ENCODE results near the gene CYFIP1.

CYFIP1 gene

GRCh38 chr15:22954798-22955543 lies 25.2 kb downstream of the CYFIP1 start:
- no peak overlapping the region for H3K4me2 ChIP-seq

GRCh38 chr15:22954326-22954725 lies 25.8 kb downstream of the CYFIP1 start:
- Histone ChIP-seq H3K27ac (no peak overlapping the region), H4K20me1 (ENCODE audit: insufficient read depth) (no peaks in the 10 kb centered on the region), H3K36me3 (ENCODE audit: insufficient read depth) (no peaks in the 10 kb centered on the region), H3K9ac (no peak overlapping the region), H2AFZ (ENCODE audit: low read depth) (no peak overlapping the region), H3K4me2 (no peak overlapping the region), H3K4me1 (ENCODE audit: low read depth, poor library complexity, severe bottlenecking) (peaks cover 12% of the 10 kb centered on the region), H3K79me2 (ENCODE audit: insufficient read depth, low read depth) (peaks cover 34% of the 10 kb centered on the region; the same call in 1 of the 2 replicates), H3K4me3 (IDR thresholded peaks at IDR 0.05; ENCODE audit: insufficient read depth, low read depth, low read length) (no peak overlapping the region), H3K27me3 (ENCODE audit: insufficient read depth, low read depth) (no peaks in the 10 kb centered on the region)
- no peak for TF ChIP-seq CTCF (conservative IDR thresholded peaks at IDR 0.05; ENCODE audit: low read depth, low read length)

More at GRCh38 chr15:22954798-22955543, 25.2 kb downstream of the CYFIP1 start:
- peaks cover 12% of the 10 kb centered on the region for H3K4me1 ChIP-seq (ENCODE audit: low read depth, poor library complexity, severe bottlenecking)
- no peak overlapping the region for H3K4me3 ChIP-seq (IDR thresholded peaks at IDR 0.05; ENCODE audit: insufficient read depth, low read depth, low read length)
- peaks cover 34% of the 10 kb centered on the region; the same call in 1 of the 2 replicates for H3K79me2 ChIP-seq (ENCODE audit: insufficient read depth, low read depth)
- no peak overlapping the region for H3K27ac ChIP-seq
- no peaks in the 10 kb centered on the region for H4K20me1 ChIP-seq (ENCODE audit: insufficient read depth)
- no peak overlapping the region for H3K9ac ChIP-seq
- no peaks in the 10 kb centered on the region for H3K36me3 ChIP-seq (ENCODE audit: insufficient read depth)
- no peak overlapping the region for H2AFZ ChIP-seq (ENCODE audit: low read depth)
- no peaks in the 10 kb centered on the region for H3K27me3 ChIP-seq (ENCODE audit: insufficient read depth, low read depth)
- no peak for TF ChIP-seq CTCF (conservative IDR thresholded peaks at IDR 0.05; ENCODE audit: low read depth, low read length)

DNA sequence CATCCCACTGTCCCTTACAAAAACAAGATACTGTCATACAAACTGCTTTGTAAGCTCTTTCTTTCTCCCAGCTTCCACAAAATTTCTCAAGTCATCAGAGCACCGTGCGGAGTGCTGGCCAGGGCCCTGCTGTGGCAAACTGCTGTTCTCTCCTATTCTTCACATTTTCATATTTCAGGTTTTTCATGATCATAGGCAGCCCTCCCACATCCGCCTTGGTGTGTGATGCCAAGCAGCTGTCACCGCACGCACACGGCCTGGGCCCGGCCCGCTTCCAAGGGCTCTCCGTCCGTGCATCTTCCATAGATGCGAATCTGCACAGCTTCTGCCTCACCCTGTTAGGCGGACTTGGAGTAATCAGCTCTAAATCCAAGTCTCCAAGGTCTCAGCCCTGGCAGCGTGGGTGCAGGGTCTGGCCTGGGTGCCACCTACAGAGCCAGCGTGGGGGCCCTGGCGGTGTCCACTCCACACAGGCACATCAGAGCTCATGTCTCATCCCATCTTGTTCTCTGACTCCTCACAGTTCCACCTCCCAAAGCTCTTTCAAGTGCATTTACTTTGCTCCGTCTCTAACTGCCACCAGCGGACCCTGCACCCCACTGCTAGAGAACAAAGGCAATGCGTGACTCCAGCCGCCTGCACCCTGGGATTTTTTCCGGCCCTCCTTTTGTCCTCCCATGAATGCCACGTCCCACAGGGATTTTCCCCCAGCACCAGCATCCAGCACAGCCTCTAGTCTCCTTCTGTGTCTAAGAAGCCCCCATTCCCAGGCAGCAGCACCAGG lies 27.2 kb downstream of the CYFIP1 start:
- no peaks in the 10 kb centered on the region for H3K36me3 ChIP-seq (ENCODE audit: insufficient read depth)
- H3K27me3 ChIP-seq (ENCODE audit: insufficient read depth, low read depth) = no peaks in the 10 kb centered on the region
- no peak for TF ChIP-seq CTCF (conservative IDR thresholded peaks at IDR 0.05; ENCODE audit: low read depth, low read length)
- no peak overlapping the region for H3K27ac ChIP-seq
- H3K79me2 ChIP-seq (ENCODE audit: insufficient read depth, low read depth) = peaks cover 27% of the 10 kb centered on the region; the same call in 1 of the 2 replicates
- H3K4me3 ChIP-seq (IDR thresholded peaks at IDR 0.05; ENCODE audit: insufficient read depth, low read depth, low read length) = no peak overlapping the region
- no peak overlapping the region for H3K4me2 ChIP-seq
- H3K9ac ChIP-seq = no peak overlapping the region
- H2AFZ ChIP-seq (ENCODE audit: low read depth) = no peak overlapping the region
- H4K20me1 ChIP-seq (ENCODE audit: insufficient read depth) = no peaks in the 10 kb centered on the region
- H3K4me1 ChIP-seq (ENCODE audit: low read depth, poor library complexity, severe bottlenecking) = no peaks in the 10 kb centered on the region

GRCh38 chr15:22951381-22952280 lies 28.5 kb downstream of the CYFIP1 start:
- no peak overlapping the region for H3K9ac ChIP-seq
- H3K27me3 ChIP-seq (ENCODE audit: insufficient read depth, low read depth) = no peaks in the 10 kb centered on the region
- H3K27ac ChIP-seq = no peak overlapping the region
- TF ChIP-seq CTCF (conservative IDR thresholded peaks at IDR 0.05; ENCODE audit: low read depth, low read length) = no peak
- H3K4me1 ChIP-seq (ENCODE audit: low read depth, poor library complexity, severe bottlenecking) = no peaks in the 10 kb centered on the region
- no peak overlapping the region for H3K4me2 ChIP-seq
- H3K4me3 ChIP-seq (IDR thresholded peaks at IDR 0.05; ENCODE audit: insufficient read depth, low read depth, low read length) = no peak overlapping the region
- no peaks in the 10 kb centered on the region for H3K36me3 ChIP-seq (ENCODE audit: insufficient read depth)
- peaks cover 19% of the 10 kb centered on the region; the same call in 1 of the 2 replicates for H3K79me2 ChIP-seq (ENCODE audit: insufficient read depth, low read depth)
- H4K20me1 ChIP-seq (ENCODE audit: insufficient read depth) = no peaks in the 10 kb centered on the region
- no peak overlapping the region for H2AFZ ChIP-seq (ENCODE audit: low read depth)

Measured in KMS-11 (cell line).